T follicular helper cell (primary cell): ENCODE data around the gene GPC4.

ENCODE experiments used
- DNase-seq: peaks from one replicate; pipeline ENCODE4 v3.0.0-alpha.2; 2020; ENCODE audit warnings: low read depth

Gene GPC4

GRCh38 chrX:133412246-133412645 lies 3.0 kb downstream of the GPC4 start:
- no peak for DNase-seq

GRCh38 chrX:133410550-133410949 lies 4.7 kb downstream of the GPC4 start:
- DNase-seq, result no peak

- DNase-seq, result no peak
Observed at GRCh38 chrX:133405498-133406185, 9.6 kb downstream of the GPC4 start.

DNA sequence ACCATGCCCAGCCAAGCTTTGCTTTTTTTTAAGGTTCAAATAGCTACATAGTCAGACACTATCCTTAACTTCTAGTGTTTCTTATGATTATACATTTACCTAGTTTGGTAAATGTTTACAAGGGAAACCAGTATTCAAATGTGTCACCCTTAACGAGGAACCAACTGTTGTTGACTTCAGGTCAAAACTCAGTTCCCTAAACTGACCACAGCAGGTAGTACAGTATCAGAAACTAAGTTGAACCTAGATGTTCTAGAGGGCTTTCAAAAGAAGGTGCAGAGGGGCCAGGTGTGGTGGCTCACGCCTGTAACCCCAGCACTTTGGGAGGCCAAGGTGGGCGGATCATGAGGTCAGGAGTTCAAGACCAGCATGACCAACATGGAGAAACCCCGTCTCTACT lies 11.3 kb downstream of the GPC4 start:
- DNase-seq, result no peak

DNA sequence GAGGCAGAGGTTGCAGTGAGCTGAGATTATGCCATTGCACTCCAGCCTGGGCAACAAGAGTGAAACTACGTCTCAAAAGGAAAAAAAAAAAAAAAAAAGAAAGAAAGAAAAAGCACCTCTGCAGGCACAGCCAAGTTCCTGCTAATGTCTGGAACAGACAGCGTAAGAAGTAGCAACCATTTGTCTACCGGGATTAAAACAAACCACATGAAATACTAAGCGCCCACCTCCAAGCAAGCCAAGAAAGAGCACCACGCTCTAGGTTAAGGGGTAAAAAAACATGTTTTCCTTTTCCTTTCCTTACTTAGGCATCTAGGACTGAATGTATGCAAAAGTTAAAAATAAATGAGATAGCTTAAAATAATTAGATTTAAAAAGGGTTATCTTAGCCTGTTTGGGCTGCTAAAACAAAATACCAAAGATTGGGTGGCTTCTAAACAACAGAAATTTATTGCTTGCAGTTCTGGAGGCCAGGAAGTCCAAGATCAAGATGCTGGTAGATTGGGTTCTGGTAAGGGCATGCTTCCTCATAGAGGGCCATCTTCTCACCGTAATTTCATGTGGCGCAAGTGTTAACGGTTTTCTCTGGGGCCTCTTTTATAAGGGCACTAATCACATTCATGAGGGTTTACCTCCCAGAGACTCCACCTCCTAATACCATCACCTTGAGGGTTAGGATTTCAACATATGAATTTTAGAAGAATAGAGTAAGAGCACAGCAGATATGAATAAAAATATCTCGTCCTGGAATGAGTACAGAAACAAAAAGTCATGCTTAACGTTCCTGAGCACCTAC lies 12.3 kb downstream of the GPC4 start:
- DNase-seq, result no peak

GRCh38 chrX:133402042-133402453 lies 13.2 kb downstream of the GPC4 start:
- DNase-seq, result no peak

GRCh38 chrX:133401536-133401935 lies 13.8 kb downstream of the GPC4 start:
- DNase-seq, result no peak

- DNase-seq, result no peak
Observed at GRCh38 chrX:133399411-133399810, 15.9 kb downstream of the GPC4 start.

GRCh38 chrX:133394765-133395164 lies 20.5 kb downstream of the GPC4 start:
- no peak for DNase-seq

DNA sequence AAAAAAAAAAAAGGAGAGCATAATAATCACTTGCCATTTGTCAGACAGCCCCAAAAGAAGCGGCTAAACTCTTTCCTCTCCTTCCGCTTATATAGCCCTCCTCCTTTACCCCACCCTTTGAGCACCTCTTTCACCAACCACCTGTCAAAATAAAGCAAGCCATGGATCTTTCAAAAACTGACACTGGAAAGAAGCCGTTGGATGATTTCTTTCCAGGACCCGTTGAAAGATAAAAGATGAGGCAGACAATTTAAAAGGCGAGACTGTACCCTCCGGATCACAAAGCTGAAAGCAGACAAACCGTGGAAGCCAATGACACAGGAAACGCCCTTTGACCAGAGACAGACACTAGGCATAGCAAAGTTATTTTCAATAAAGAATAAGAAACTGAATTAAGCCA lies 22.6 kb downstream of the GPC4 start:
- DNase-seq, result no peak

- no peak for DNase-seq
Observed at GRCh38 chrX:133391111-133391510, 24.2 kb downstream of the GPC4 start.

GRCh38 chrX:133390676-133391075 lies 24.6 kb downstream of the GPC4 start:
- DNase-seq, result no peak

DNA sequence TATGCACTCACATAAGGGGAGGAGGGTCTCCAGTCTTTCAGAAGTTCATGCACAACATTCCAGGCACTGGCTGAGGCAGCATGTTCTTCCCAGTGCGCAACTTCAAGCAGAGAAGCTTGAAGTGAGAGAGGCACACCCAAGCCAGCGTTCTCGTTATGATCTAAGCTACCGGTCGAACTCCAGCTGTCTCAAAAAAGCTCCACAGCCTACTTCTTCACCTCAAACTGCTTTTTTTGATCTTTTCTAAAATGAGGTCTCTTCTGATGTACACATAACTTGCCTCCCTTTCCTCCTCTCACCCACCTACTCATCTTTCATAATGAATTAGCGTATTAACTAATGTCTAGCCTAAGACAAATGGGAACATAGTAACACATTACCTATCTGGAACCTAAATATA lies 25.3 kb downstream of the GPC4 start:
- DNase-seq, result no peak

DNA sequence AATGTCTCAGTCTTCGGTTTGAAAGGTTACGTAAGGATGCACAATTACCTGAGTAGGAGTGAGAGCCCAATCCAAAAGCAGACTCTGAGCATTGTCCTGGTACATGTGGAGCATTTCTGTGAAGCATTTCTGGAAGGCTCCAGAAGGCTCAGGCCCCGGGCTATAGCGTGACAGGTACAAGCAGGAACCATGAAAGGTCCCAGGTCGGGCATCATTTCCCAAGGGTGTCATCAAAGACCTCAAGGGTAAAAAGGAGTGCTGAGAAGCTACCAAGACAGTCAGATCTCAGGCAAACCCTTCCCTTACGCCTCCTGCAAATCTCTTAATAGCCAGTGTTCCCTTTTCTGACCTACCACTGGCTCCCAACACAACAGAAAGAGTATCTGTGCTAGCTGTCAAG lies 30.8 kb downstream of the GPC4 start:
- DNase-seq, result no peak

DNA sequence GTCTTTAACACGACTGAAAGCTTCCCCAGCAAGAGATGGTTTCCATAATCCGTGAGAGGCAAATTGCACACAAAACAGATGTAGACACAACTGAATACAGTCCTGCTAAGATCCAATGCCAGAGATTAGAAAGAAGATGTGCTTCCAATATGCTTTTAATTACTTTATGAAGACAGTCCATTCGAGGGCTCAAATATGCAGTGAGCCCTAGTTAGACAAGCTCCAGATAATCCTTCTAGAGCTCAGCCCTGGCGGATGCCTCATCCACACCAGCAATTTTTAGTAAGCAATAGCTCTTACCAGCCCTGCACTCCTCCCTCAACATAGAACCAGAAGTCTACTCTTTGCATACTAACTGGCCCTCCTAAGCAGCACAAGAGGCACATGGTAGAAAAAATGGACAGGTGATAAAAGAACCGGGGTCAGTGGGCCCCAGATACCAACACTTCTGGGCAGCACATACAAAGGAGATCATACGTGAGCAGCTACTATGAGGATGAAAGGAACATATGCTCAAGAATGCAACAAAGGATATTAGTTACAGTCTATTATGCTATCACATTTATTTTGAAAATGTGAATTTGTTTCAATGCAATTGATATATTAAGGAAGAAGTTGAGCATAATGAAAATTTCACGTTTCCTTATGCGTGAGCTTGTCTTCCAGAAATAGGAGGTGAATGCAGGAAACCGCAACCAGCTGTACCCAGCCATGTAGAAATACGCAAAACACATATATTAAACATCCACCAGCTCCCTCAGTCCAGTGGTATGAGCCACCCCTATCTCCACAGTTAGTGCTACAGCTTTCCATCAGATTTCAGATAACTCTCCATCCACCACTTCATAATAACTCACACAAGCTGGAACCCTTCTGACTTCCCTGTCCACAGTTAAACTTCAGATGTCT lies 34.3 kb downstream of the GPC4 start:
- no peak for DNase-seq

- DNase-seq, result no peak
Observed at GRCh38 chrX:133376422-133376821, 38.9 kb downstream of the GPC4 start.

- no peak for DNase-seq
Observed at GRCh38 chrX:133375615-133376340, 39.5 kb downstream of the GPC4 start.

GRCh38 chrX:133374874-133375387 lies 40.4 kb downstream of the GPC4 start:
- no peak for DNase-seq

- no peak for DNase-seq
Observed at GRCh38 chrX:133373386-133374079, 41.8 kb downstream of the GPC4 start.

- DNase-seq, result no peak
Observed at GRCh38 chrX:133370696-133371275, 44.5 kb downstream of the GPC4 start.

- no peak for DNase-seq
Observed at GRCh38 chrX:133369065-133369464, 46.2 kb downstream of the GPC4 start.
